Measurements from ENCODE around the gene KLHL21. TPM values are rescaled to one million over a fixed set of nuclear protein-coding genes. Genes with fewer than 3 reads are reported as not detected.

The KLHL21 gene
- total and polyA plus RNA-seq, 2 of the 4 experiments (the other 2 are of a cell fraction): 12.0 to 36.7 TPM

GRCh38 chr1:6628971-6629479 is 26.4 kb upstream of the KLHL21 start:
- H3K14ac ChIP-seq (replicated peaks; ENCODE audit: low read depth, low read length): no peak overlapping the region
- H3K23ac ChIP-seq (ENCODE audit: low read depth, low read length): no peak overlapping the region
- dilution Hi-C loops (cut with HindIII; ENCODE audit: low sequenced_read_pairs, unreplicated experiment) (no loop called here), intact Hi-C loops (cut with micrococcal nuclease) (no loop called here), in situ Hi-C loops (cut with MboI; ENCODE audit: low sequenced_read_pairs) (no loop called here)
- no peak overlapping the region for H2AK9ac ChIP-seq (replicated peaks; ENCODE audit: low read depth, low read length, poor library complexity)
- no peak overlapping the region for H2BK5ac ChIP-seq (ENCODE audit: low read depth, low read length, poor library complexity, severe bottlenecking)
- no peak for TF ChIP-seq MXI1 (IDR thresholded peaks at IDR 0.05; ENCODE audit: borderline replicate concordance, low read depth, low read length)
- TF ChIP-seq CHD1 (IDR thresholded peaks at IDR 0.05; ENCODE audit: low read depth, low read length): no peak
- no peak for TF ChIP-seq MAZ (IDR thresholded peaks at IDR 0.05; ENCODE audit: borderline replicate concordance, low read depth, low read length)
- TF ChIP-seq POLR2A (IDR thresholded peaks at IDR 0.05; ENCODE audit: low read depth, low read length): no peak
- no peak for TF ChIP-seq RFX5 (IDR thresholded peaks at IDR 0.05; ENCODE audit: low read depth, low read length)
- TF ChIP-seq, protein P1, sequence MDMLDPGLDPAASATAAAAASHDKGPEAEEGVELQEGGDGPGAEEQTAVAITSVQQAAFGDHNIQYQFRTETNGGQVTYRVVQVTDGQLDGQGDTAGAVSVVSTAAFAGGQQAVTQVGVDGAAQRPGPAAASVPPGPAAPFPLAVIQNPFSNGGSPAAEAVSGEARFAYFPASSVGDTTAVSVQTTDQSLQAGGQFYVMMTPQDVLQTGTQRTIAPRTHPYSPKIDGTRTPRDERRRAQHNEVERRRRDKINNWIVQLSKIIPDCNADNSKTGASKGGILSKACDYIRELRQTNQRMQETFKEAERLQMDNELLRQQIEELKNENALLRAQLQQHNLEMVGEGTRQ (IDR thresholded peaks at IDR 0.05; ENCODE audit: low read depth, low read length): no peak
- TF ChIP-seq RAD21 (IDR thresholded peaks at IDR 0.05; ENCODE audit: low read length): no peak
- no peak for TF ChIP-seq MAFK (IDR thresholded peaks at IDR 0.05; ENCODE audit: low read depth, low read length)
- TF ChIP-seq FOS (IDR thresholded peaks at IDR 0.05; ENCODE audit: low read depth, low read length): no peak
- TF ChIP-seq CEBPB (IDR thresholded peaks at IDR 0.05; ENCODE audit: low read depth, low read length): no peak
- TF ChIP-seq BHLHE40 (IDR thresholded peaks at IDR 0.05; ENCODE audit: low read depth, low read length): no peak
- no peak for TF ChIP-seq NFE2L2 (IDR thresholded peaks at IDR 0.05; ENCODE audit: low read depth, low read length)
- no peak for TF ChIP-seq RCOR1 (IDR thresholded peaks at IDR 0.05; ENCODE audit: insufficient replicate concordance, low read length)
- TF ChIP-seq, protein P2, sequence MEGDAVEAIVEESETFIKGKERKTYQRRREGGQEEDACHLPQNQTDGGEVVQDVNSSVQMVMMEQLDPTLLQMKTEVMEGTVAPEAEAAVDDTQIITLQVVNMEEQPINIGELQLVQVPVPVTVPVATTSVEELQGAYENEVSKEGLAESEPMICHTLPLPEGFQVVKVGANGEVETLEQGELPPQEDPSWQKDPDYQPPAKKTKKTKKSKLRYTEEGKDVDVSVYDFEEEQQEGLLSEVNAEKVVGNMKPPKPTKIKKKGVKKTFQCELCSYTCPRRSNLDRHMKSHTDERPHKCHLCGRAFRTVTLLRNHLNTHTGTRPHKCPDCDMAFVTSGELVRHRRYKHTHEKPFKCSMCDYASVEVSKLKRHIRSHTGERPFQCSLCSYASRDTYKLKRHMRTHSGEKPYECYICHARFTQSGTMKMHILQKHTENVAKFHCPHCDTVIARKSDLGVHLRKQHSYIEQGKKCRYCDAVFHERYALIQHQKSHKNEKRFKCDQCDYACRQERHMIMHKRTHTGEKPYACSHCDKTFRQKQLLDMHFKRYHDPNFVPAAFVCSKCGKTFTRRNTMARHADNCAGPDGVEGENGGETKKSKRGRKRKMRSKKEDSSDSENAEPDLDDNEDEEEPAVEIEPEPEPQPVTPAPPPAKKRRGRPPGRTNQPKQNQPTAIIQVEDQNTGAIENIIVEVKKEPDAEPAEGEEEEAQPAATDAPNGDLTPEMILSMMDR (conservative IDR thresholded peaks at IDR 0.05; ENCODE audit: low read depth, low read length): no peak
- TF ChIP-seq, protein P3, sequence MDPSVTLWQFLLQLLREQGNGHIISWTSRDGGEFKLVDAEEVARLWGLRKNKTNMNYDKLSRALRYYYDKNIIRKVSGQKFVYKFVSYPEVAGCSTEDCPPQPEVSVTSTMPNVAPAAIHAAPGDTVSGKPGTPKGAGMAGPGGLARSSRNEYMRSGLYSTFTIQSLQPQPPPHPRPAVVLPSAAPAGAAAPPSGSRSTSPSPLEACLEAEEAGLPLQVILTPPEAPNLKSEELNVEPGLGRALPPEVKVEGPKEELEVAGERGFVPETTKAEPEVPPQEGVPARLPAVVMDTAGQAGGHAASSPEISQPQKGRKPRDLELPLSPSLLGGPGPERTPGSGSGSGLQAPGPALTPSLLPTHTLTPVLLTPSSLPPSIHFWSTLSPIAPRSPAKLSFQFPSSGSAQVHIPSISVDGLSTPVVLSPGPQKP (IDR thresholded peaks at IDR 0.05; ENCODE audit: borderline replicate concordance, low read depth, low read length): no peak
- TF ChIP-seq SMC3 (IDR thresholded peaks at IDR 0.05; ENCODE audit: low read depth, low read length): no peak
- no peak overlapping the region for H4K91ac ChIP-seq (ENCODE audit: insufficient read depth, low read depth, low read length)
- peaks cover 46% of the 10 kb centered on the region for H3K36me3 ChIP-seq (ENCODE audit: control insufficient read depth, insufficient read depth, low read length)
- no peak overlapping the region for H2BK15ac ChIP-seq (ENCODE audit: low read depth, low read length)
- ATAC-seq (ENCODE audit: low read depth): no peak
- peaks cover 6% of the 10 kb centered on the region for H3K4me1 ChIP-seq (ENCODE audit: control insufficient read depth, insufficient read depth, low read length)
- no peak overlapping the region for H3K4ac ChIP-seq (ENCODE audit: low read depth, low read length)
- H3K18ac ChIP-seq (ENCODE audit: low read depth, low read length): no peak overlapping the region
- H4K8ac ChIP-seq (ENCODE audit: low read depth in 2 of 2, low read length in 2 of 2): no peak overlapping the region
- 100% methylated on average over 2 of the region's 12 CpGs; no CpG with 5 or more reads in 1 of the 2 experiments for WGBS, 2 experiments (ENCODE audit: extremely low coverage in 2 of 2, insufficient read length in 1 of 2)
- ChIA-PET POLR2A (ENCODE audit: unreplicated experiment) (no interaction called here), CTCF (no interaction called here)
- H4K20me1 ChIP-seq (ENCODE audit: insufficient read depth, low read length): peaks cover 27% of the 10 kb centered on the region
- DNase-seq: no peak
- H3K4me2 ChIP-seq (ENCODE audit: low read depth, low read length): no peak overlapping the region
- H2AK5ac ChIP-seq (ENCODE audit: low read depth, low read length): no peak overlapping the region
- H3K56ac ChIP-seq (ENCODE audit: extremely low read depth, insufficient read depth, low read length): no peak overlapping the region
- H3K9me3 ChIP-seq (ENCODE audit: control insufficient read depth, insufficient read depth, low read length): no peaks in the 10 kb centered on the region
- no peak overlapping the region for H2AFZ ChIP-seq (replicated peaks; ENCODE audit: low read length, poor library complexity)
- no peaks in the 10 kb centered on the region for H3K27me3 ChIP-seq (ENCODE audit: control insufficient read depth, insufficient read depth, low read length)
- BruUV-seq (replicated peaks): no TSS peak
- peaks cover 4% of the 10 kb centered on the region; the same call in 1 of the 2 replicates for H3K9me1 ChIP-seq (ENCODE audit: insufficient read depth, low read length)
- no peak overlapping the region for H3K9ac ChIP-seq (ENCODE audit: low read depth, low read length)
- no peak overlapping the region for H3K27ac ChIP-seq (ENCODE audit: insufficient read depth, low read length)
- no peak overlapping the region for H4K5ac ChIP-seq (ENCODE audit: low read depth, low read length)
- H2BK20ac ChIP-seq (ENCODE audit: low read depth, low read length): no peak overlapping the region
- no peak overlapping the region for H2BK120ac ChIP-seq (ENCODE audit: low read depth, low read length)
- peaks cover 18 to 53% of the 10 kb centered on the region in 2 experiments for H3K79me1 ChIP-seq (ENCODE audit: low read depth in 1 of 2, low read length in 2 of 2)
- H3K4me3 ChIP-seq (ENCODE audit: insufficient read depth, low read depth, low read length): no peak overlapping the region
